ENCODE measurements around the gene C3orf33.

DNA sequence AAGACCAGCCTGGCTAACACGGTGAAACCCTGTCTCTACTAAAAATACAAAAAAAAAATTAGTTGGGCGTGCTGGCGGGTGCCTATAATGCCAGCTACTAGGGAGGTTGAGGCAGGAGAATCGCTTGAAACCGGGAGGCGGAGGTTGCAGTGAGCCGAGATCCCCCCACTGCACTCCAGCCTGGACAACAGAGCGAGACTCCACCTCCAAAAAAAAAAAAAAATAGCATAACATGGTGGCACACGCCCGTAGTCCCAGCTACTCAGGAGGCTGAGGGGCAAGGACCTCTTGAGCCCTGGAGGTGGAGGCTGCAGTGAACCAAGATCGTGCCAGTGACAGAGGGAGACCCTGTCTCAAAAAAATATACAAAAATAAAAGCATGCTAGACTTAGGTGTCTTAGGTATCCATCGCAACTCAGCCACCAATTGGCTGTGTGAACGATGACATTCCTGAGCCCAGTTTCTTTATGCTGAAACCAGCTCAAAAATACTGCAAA, 67.5 kb downstream of the C3orf33 start:
- no peak for TF ChIP-seq PHF8 (IDR thresholded peaks at IDR 0.05; ENCODE audit: borderline replicate concordance, low read depth)
- TF ChIP-seq POLR2A (IDR thresholded peaks at IDR 0.05; ENCODE audit: low read length), result no peak
- TF ChIP-seq, protein P1, sequence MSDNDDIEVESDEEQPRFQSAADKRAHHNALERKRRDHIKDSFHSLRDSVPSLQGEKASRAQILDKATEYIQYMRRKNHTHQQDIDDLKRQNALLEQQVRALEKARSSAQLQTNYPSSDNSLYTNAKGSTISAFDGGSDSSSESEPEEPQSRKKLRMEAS (IDR thresholded peaks at IDR 0.05), result no peak
- TF ChIP-seq CHD2 (IDR thresholded peaks at IDR 0.05; ENCODE audit: low read length, partially characterized antibody), result no peak
- TF ChIP-seq, protein P2, sequence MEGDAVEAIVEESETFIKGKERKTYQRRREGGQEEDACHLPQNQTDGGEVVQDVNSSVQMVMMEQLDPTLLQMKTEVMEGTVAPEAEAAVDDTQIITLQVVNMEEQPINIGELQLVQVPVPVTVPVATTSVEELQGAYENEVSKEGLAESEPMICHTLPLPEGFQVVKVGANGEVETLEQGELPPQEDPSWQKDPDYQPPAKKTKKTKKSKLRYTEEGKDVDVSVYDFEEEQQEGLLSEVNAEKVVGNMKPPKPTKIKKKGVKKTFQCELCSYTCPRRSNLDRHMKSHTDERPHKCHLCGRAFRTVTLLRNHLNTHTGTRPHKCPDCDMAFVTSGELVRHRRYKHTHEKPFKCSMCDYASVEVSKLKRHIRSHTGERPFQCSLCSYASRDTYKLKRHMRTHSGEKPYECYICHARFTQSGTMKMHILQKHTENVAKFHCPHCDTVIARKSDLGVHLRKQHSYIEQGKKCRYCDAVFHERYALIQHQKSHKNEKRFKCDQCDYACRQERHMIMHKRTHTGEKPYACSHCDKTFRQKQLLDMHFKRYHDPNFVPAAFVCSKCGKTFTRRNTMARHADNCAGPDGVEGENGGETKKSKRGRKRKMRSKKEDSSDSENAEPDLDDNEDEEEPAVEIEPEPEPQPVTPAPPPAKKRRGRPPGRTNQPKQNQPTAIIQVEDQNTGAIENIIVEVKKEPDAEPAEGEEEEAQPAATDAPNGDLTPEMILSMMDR (IDR thresholded peaks at IDR 0.05), result no peak
- no peak for TF ChIP-seq NPAS2 (CRISPR knock-in tag; IDR thresholded peaks at IDR 0.05; ENCODE audit: borderline replicate concordance)
- TF ChIP-seq ZNF302 (CRISPR knock-in tag; IDR thresholded peaks at IDR 0.05), result no peak
- TF ChIP-seq MAZ (IDR thresholded peaks at IDR 0.05; ENCODE audit: borderline replicate concordance, low read depth, low read length), result no peak
- no peak for TF ChIP-seq POLR2AphosphoS2 (conservative IDR thresholded peaks at IDR 0.05; ENCODE audit: low read length)
- no peak for TF ChIP-seq BCL3 (IDR thresholded peaks at IDR 0.05)
- no peak for TF ChIP-seq BHLHE40 (IDR thresholded peaks at IDR 0.05; ENCODE audit: low read depth, low read length)
- TF ChIP-seq FOSB (CRISPR knock-in tag; IDR thresholded peaks at IDR 0.05), result no peak
- no peak for TF ChIP-seq SREBF2 (IDR thresholded peaks at IDR 0.05)

Measured in A549 (cell line).